ENCODE measurements around the gene EVL.

Gene EVL

GRCh38 chr14:100067481-100067880, 2.3 kb downstream of the EVL start:
- DNase-seq (ENCODE audit: low spot score), result no peak

- no peak for DNase-seq (ENCODE audit: low spot score)
Observed at GRCh38 chr14:100067971-100068959, 3.0 kb downstream of the EVL start.

DNA sequence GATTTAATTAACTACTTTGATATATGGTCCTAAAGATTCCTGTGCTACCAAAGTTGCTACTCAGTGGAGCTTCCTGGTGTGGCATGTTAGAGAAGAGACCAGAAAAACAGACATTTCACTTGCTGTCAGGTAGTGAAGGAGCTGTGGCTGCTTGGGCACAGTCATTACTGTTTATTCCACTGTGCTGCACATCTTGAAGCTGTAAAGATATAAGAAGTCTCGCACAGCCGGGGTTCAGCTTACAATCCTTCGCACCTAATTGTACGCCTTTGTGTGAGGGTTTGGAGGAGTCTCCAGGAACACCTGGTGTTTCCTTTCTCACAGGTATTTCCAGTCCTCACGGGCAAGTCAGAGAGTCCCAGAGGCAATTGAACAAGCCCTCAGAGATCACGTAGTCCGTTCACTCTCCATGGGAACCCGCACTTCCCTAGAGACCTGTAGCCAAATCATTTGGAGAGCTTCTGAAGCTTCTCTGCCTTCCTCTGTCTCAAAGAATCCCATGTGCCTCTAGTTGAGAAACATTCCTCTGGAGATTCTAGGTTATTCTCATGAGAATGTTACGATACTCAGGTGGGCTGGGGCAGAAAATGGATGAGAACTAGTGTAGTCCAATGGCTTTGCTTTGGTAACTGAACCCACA, 4.1 kb downstream of the EVL start:
- no peak for DNase-seq (ENCODE audit: low spot score)

- no peak for DNase-seq (ENCODE audit: low spot score)
Observed at GRCh38 chr14:100070310-100070709, 5.1 kb downstream of the EVL start.

DNA sequence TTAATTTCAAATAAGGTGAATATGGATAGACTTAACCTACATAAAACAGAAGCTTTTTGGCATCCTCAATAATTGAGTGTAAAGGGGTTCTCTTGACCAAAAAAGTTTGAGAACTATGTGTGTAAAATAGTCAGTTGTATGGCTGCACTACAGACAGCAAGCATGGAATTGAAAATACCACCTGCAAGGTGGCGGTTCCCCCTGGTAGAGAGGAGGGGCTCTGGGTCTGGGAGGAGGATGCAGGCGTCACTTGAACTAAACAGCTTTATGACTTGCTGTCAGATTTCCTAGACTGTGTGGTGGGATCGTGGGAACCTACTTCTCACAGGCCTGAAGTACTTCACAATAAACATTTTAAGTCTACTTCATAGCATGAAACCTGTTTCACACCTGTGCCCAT, 6.3 kb downstream of the EVL start:
- DNase-seq (ENCODE audit: low spot score), result no peak

DNA sequence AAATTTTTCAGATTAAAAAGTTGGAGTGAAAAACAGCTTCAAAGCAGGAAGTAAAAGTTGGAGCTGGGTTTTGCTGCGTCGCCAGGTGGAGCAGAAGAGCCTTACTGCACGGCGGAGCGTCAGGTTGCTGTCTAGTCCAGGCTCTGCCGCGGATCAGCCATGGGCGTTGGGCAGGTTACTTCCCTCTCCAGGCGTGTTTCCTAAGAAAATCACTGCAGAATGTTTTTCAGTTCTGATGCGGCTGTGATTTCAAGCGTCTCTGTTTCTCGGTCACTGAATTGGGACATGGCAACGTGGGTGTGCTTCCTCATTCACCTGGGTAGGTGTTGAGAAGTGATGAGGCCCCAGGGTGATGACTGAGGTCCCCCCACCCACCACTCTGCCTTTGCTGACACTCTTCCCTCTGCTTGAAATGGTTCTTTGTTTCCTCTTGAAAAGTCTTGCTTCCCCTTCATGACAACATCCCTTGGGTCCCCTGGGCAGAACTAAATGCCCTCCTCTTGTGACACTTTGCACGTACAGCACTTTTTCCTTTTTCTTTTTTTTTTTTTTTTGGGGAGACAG, 7.6 kb downstream of the EVL start:
- DNase-seq (ENCODE audit: low spot score), result no peak

DNA sequence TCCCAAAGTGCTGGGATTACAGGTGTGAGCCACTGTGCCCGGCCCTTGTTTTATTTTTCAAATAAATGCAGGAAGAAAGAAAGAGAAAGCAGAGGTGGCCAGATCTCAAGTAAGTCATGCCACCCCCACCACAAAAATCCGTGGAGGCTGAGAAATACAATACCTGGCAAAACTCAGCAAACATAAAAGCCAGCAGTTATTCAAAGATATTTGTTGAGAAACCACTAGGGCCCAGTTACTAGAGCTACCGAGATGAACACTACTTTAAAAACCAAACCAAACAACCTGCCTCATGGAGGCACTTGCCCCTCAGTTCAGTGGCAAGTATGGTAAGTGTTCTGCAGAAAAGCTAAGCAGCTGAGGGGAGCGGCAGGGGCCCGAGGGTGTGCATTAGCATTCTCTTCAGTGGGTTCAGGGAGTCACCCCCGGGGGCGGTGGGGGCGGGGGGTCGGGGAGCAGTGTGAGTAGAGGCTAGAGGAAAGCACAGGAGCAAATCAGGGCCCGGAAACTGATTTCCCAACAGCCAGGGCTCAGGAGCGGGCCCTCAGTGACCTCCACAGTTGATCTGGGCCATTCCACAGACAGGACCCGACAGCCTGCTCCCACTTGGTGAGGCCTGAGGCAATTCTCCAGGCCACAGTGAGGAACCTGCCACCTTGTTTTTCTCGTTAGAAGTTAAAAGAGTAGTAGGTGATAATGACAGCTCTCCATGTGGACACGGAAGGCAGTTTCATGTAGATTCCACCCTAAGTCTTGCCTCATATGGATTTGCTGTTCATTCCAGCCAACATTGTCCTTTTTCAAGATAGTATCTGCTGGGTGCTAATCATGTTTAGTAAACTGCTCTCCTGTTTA, 8.6 kb downstream of the EVL start:
- no peak for DNase-seq (ENCODE audit: low spot score)

GRCh38 chr14:100074431-100075100, 9.3 kb downstream of the EVL start:
- DNase-seq (ENCODE audit: low spot score), result no peak

- no peak for DNase-seq (ENCODE audit: low spot score)
Observed at GRCh38 chr14:100075681-100076080, 10.5 kb downstream of the EVL start.

- no peak for DNase-seq (ENCODE audit: low spot score)
Observed at GRCh38 chr14:100076133-100076532, 10.9 kb downstream of the EVL start.

GRCh38 chr14:100076606-100077005, 11.4 kb downstream of the EVL start:
- no peak for DNase-seq (ENCODE audit: low spot score)

GRCh38 chr14:100077441-100077840, 12.2 kb downstream of the EVL start:
- DNase-seq (ENCODE audit: low spot score), result no peak

DNA sequence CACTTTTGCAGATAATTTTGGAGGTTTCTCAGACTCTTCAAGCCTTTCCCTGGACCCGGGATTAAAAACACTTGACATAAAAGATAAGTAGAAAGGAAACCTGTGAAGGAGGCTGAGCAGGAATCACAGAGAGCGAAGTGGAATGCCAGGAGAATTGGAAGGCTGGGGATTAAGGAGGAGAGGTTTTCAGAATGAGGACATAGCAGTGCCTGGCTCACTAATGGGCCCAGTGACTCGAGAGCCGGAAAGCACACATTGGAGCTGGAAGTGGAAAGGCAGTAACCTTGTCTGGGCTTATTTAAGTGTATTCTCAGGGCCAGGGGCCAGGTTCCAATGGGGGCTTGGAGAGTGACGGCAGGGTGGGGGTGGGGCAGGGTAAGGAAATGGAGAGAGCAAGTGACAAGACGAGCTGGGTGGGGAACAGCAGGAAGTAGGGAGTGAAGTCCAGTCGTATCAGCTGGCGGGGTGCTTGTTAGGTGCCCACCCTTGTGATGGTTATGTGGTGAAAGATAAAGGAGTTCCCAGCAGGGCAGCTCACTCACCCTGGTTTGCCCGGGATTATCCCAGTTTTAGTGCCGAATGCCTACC, 13.1 kb downstream of the EVL start:
- no peak for DNase-seq (ENCODE audit: low spot score)

- DNase-seq (ENCODE audit: low spot score), result no peak
Observed at GRCh38 chr14:100078997-100079725, 13.9 kb downstream of the EVL start.

GRCh38 chr14:100079726-100080005, 14.4 kb downstream of the EVL start:
- DNase-seq (ENCODE audit: low spot score), result no peak

GRCh38 chr14:100080206-100080605, 15.0 kb downstream of the EVL start:
- no peak for DNase-seq (ENCODE audit: low spot score)

- no peak for DNase-seq (ENCODE audit: low spot score)
Observed at GRCh38 chr14:100081997-100082625, 16.9 kb downstream of the EVL start.

- no peak for DNase-seq (ENCODE audit: low spot score)
Observed at GRCh38 chr14:100082723-100083122, 17.5 kb downstream of the EVL start.

- DNase-seq (ENCODE audit: low spot score), result no peak
Observed at GRCh38 chr14:100083706-100084105, 18.5 kb downstream of the EVL start.

- no peak for DNase-seq (ENCODE audit: low spot score)
Observed at GRCh38 chr14:100084591-100084990, 19.4 kb downstream of the EVL start.
